HCT116 (cell line): ENCODE data around the gene MED12. TPM values are rescaled to one million over a fixed set of nuclear protein-coding genes. Genes with fewer than 3 reads are reported as not detected.

Source experiments
- ATAC-seq: fragments of 200-7000 bp; cut with Tn5 transposase; 2 replicates; pipeline ENCODE4 v1.9.1; 2020; ENCODE audit warnings: mild to moderate bottlenecking, moderate library complexity
- BruUV-seq: library from RNA; stranded (reverse); fragments of 400-500 nt; replicated peaks from 2 replicates; lab custom pipeline; 2021; lab: Mats Ljungman, UMichigan
- CTCF ChIA-PET: fragments of 300-600 bp; sonication (Branson Sonifier 250); formaldehyde crosslinking; loops from one replicate; lab custom pipeline; 2021; ENCODE audit warnings: antibody characterized with exemption; lab: Charles Lee
- POLR2A ChIA-PET: fragments of 300-600, 350-600 bp; sonication (Branson Sonifier 250); formaldehyde crosslinking; loops from one replicate; lab custom pipeline; 2021; ENCODE audit warnings: antibody characterized with exemption; lab: Charles Lee
- RAD21 ChIA-PET, 2 experiments: fragments of 300-600 bp; sonication (Branson Sonifier 250); formaldehyde crosslinking; loops; one replicate each; lab custom pipeline; 2023; ENCODE audit warnings: low total read pairs in 2 of 2; ENCODE audit not compliant: uncharacterized antibody in 2 of 2, unreplicated experiment in 2 of 2, low non-redundant PET in 1 of 2; lab: Charles Lee
- DNase-seq: peaks from one replicate; pipeline ENCODE4 v3.0.0-alpha.2; 2010; ENCODE audit warnings: low read depth, low spot score
- H2AFZ ChIP-seq: fragments of 200-600 bp; shearing (Covaris generic), sonication (generic); 2 replicates; pipeline ENCODE4 v1.6.1; 2017; ENCODE audit warnings: low read depth, mixed run types, mixed read lengths, antibody characterized with exemption, low read length; ENCODE audit not compliant: poor library complexity, severe bottlenecking
- H3K27ac ChIP-seq: 2 replicates; pipeline ENCODE4 v1.5.1; 2012; ENCODE audit warnings: low read depth, low read length
- H3K27me3 ChIP-seq: fragments of 200-600 bp; sonication (generic); 2 replicates; pipeline ENCODE4 v1.6.1; 2016; ENCODE audit warnings: mixed run types, low read length, mixed read lengths; ENCODE audit not compliant: insufficient read depth
- H3K36me3 ChIP-seq, 2 experiments: fragments of 200-500 bp in 1 of 2; fragments of 200-600 bp in 1 of 2; sonication (Bioruptor generic) in 1 of 2; sonication (generic) in 1 of 2; 2 replicates each; pipeline versions ENCODE4 v1.5.1 to v1.6.1; 2014 to 2016; ENCODE audit warnings: low read length in 2 of 2, inconsistent platforms in 1 of 2, mixed read lengths in 1 of 2, mixed run types in 1 of 2; ENCODE audit not compliant: insufficient read depth in 2 of 2, control insufficient read depth in 1 of 2
- H3K4me1 ChIP-seq, 2 experiments: fragments of 200-600 bp in 1 of 2; sonication (generic) in 1 of 2; 2 replicates each; pipeline versions ENCODE4 v1.5.1 to v1.6.1; 2012 to 2017; ENCODE audit warnings: low read length in 2 of 2, inconsistent platforms in 1 of 2, mild to moderate bottlenecking in 1 of 2, mixed read lengths in 1 of 2, mixed run types in 1 of 2, moderate library complexity in 1 of 2; ENCODE audit not compliant: insufficient read depth in 2 of 2, control insufficient read depth in 1 of 2
- H3K4me2 ChIP-seq: fragments of 200-600 bp; sonication (generic); 2 replicates; pipeline ENCODE4 v1.6.1; 2017; ENCODE audit warnings: mixed run types, low read length, mixed read lengths
- H3K4me3 ChIP-seq, 2 experiments: fragments of 200-600 bp in 1 of 2; sonication (generic) in 1 of 2; replicated peaks in 1 of 2; 2 replicates each; pipeline ENCODE4 v1.5.1; 2011 to 2016; ENCODE audit warnings: low read length in 2 of 2, control low read depth in 1 of 2, low read depth in 1 of 2, mild to moderate bottlenecking in 1 of 2, mixed read lengths in 1 of 2, mixed run types in 1 of 2
- H3K79me2 ChIP-seq: fragments of 200-600 bp; sonication (generic); 2 replicates; pipeline ENCODE4 v1.6.1; 2017; ENCODE audit warnings: mild to moderate bottlenecking, mixed run types, low read length, moderate library complexity, mixed read lengths; ENCODE audit not compliant: insufficient read depth
- H3K9ac ChIP-seq: fragments of 200-600 bp; sonication (generic); 2 replicates; pipeline ENCODE4 v1.6.1; 2016; ENCODE audit warnings: low read length, mixed read lengths
- H3K9me2 ChIP-seq: fragments of 200-600 bp; sonication (generic), shearing (Covaris generic); 2 replicates; pipeline ENCODE4 v1.6.1; 2017; ENCODE audit warnings: mixed run types, mild to moderate bottlenecking, moderate library complexity; ENCODE audit not compliant: insufficient read depth
- H3K9me3 ChIP-seq, 2 experiments: fragments of 200-500 bp in 1 of 2; fragments of 200-600 bp in 1 of 2; sonication (Bioruptor generic) in 1 of 2; sonication (generic) in 1 of 2; 2 replicates each; pipeline ENCODE4 v1.6.1; 2014 to 2017; ENCODE audit warnings: low read length in 2 of 2, mixed read lengths in 2 of 2, inconsistent platforms in 1 of 2, low read depth in 1 of 2, mild to moderate bottlenecking in 1 of 2, mixed run types in 1 of 2, moderate library complexity in 1 of 2; ENCODE audit not compliant: control insufficient read depth in 1 of 2, insufficient read depth in 1 of 2
- H4K20me1 ChIP-seq: fragments of 200-600 bp; sonication (generic), shearing (Covaris generic); 2 replicates; pipeline ENCODE4 v1.6.1; 2017; ENCODE audit warnings: mixed run types, mild to moderate bottlenecking, moderate library complexity; ENCODE audit not compliant: insufficient read depth
- CEBPB ChIP-seq: IDR thresholded peaks from 2 replicates; pipeline ENCODE4 v1.6.1; 2012; ENCODE audit warnings: low read depth
- EGR1 ChIP-seq: IDR thresholded peaks from 2 replicates; pipeline ENCODE4 v1.6.1; 2012; ENCODE audit warnings: low read depth
- ELF1 ChIP-seq: IDR thresholded peaks from 2 replicates; pipeline ENCODE4 v1.6.1; 2012; ENCODE audit warnings: low read depth, borderline replicate concordance
- EZH2 ChIP-seq: fragments of 200-600 bp; sonication (generic); IDR thresholded peaks from 2 replicates; pipeline ENCODE4 v1.6.1; 2017; ENCODE audit warnings: antibody characterized with exemption, mixed run types
- EZH2phosphoT487 ChIP-seq: fragments of 200-600 bp; IDR thresholded peaks from 2 replicates; pipeline ENCODE4 v1.6.1; 2018; ENCODE audit warnings: antibody characterized with exemption, borderline replicate concordance
- JUND ChIP-seq: IDR thresholded peaks from 2 replicates; pipeline ENCODE4 v1.6.1; 2012
- POLR2AphosphoS5 ChIP-seq: IDR thresholded peaks from 2 replicates; pipeline ENCODE4 v1.6.1; 2011; ENCODE audit warnings: mild to moderate bottlenecking, low read depth, low read length, moderate library complexity
- RAD21 ChIP-seq: IDR thresholded peaks from 2 replicates; pipeline ENCODE4 v1.6.1; 2012; ENCODE audit warnings: low read depth, mild to moderate bottlenecking
- REST ChIP-seq: IDR thresholded peaks from 2 replicates; pipeline ENCODE4 v1.6.1; 2012; ENCODE audit warnings: low read depth
- SIN3A ChIP-seq: IDR thresholded peaks from 2 replicates; pipeline ENCODE4 v1.6.1; 2012; ENCODE audit warnings: low read depth
- SP1 ChIP-seq: IDR thresholded peaks from 2 replicates; pipeline ENCODE4 v1.6.1; 2012; ENCODE audit warnings: low read depth
- SRF ChIP-seq: IDR thresholded peaks from 2 replicates; pipeline ENCODE4 v1.6.1; 2012; ENCODE audit warnings: low read depth
- YY1 ChIP-seq: IDR thresholded peaks from 2 replicates; pipeline ENCODE4 v1.6.1; 2011; ENCODE audit warnings: low read length, low read depth, moderate library complexity, mild to moderate bottlenecking; ENCODE audit not compliant: insufficient replicate concordance; ENCODE audit errors: extremely low read depth
- ZNF274 ChIP-seq: fragments of 200-500 bp; sonication (Bioruptor generic); IDR thresholded peaks from 2 replicates; pipeline ENCODE4 v1.6.1; 2014; ENCODE audit warnings: mild to moderate bottlenecking, low read depth, low read length, inconsistent platforms
- intact Hi-C: fragments of 100-400 bp; cut with micrococcal nuclease; formaldehyde crosslinking; loops from 2 replicates; pipeline ENCODE4 v1.10.0; 2022
- total RNA-seq: library from RNA; stranded (reverse); gene quantifications from one replicate; pipeline ENCODE4 v1.2.1, GENCODE V29; 2021; ENCODE audit not compliant: unreplicated experiment
- TF ChIP-seq, protein P1 (sequence below): IDR thresholded peaks from 2 replicates; pipeline ENCODE4 v1.6.1; 2012

Gene MED12
- total RNA-seq, 1 experiment from 2014 or later, result 32.8 TPM

- Histone ChIP-seq H3K9ac (no peak overlapping the region), H3K4me2 (no peak overlapping the region), H3K27ac (no peak overlapping the region), H4K20me1 (no peaks in the 10 kb centered on the region), H3K79me2 (no peaks in the 10 kb centered on the region), H3K4me3 (no peak overlapping the region), H3K36me3 (no peaks in the 10 kb centered on the region), H3K9me2 (no peaks in the 10 kb centered on the region), H3K27me3 (no peaks in the 10 kb centered on the region), H2AFZ (no peak overlapping the region), H3K4me1 (no peaks in the 10 kb centered on the region), H3K9me3 (no peaks in the 10 kb centered on the region)
- TF ChIP-seq, protein P1, sequence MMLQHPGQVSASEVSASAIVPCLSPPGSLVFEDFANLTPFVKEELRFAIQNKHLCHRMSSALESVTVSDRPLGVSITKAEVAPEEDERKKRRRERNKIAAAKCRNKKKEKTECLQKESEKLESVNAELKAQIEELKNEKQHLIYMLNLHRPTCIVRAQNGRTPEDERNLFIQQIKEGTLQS, result no peak
- no peak for TF ChIP-seq POLR2AphosphoS5
- no peak for TF ChIP-seq YY1
- TF ChIP-seq REST, result no peak
- no peak for TF ChIP-seq EZH2
- no peak for TF ChIP-seq JUND
- no peak for TF ChIP-seq ZNF274
- TF ChIP-seq CEBPB, result no peak
- TF ChIP-seq EZH2phosphoT487, result no peak
- no peak for TF ChIP-seq SP1
- TF ChIP-seq RAD21, result no peak
- no peak for TF ChIP-seq SRF
- no peak for TF ChIP-seq ELF1
- TF ChIP-seq EGR1, result no peak
- no peak for TF ChIP-seq SIN3A
- DNase-seq (no peak), ATAC-seq (no peak)
- intact Hi-C loops, result no loop called here
- RAD21 ChIA-PET, result no interaction called here
- POLR2A ChIA-PET, result no interaction called here
- CTCF ChIA-PET, result no interaction called here
- no TSS peak for BruUV-seq
Measured at GRCh38 chrX:71159335-71159734, 40.9 kb downstream of the MED12 start.
